ENCODE measurements around the gene PHF21B. TPM values are rescaled to one million over a fixed set of nuclear protein-coding genes. Genes with fewer than 3 reads are reported as not detected.

The PHF21B gene
- total and polyA plus RNA-seq, 11 donors, result 0.04 to 1.6 (median 0.47) TPM; not detected in 4

DNA sequence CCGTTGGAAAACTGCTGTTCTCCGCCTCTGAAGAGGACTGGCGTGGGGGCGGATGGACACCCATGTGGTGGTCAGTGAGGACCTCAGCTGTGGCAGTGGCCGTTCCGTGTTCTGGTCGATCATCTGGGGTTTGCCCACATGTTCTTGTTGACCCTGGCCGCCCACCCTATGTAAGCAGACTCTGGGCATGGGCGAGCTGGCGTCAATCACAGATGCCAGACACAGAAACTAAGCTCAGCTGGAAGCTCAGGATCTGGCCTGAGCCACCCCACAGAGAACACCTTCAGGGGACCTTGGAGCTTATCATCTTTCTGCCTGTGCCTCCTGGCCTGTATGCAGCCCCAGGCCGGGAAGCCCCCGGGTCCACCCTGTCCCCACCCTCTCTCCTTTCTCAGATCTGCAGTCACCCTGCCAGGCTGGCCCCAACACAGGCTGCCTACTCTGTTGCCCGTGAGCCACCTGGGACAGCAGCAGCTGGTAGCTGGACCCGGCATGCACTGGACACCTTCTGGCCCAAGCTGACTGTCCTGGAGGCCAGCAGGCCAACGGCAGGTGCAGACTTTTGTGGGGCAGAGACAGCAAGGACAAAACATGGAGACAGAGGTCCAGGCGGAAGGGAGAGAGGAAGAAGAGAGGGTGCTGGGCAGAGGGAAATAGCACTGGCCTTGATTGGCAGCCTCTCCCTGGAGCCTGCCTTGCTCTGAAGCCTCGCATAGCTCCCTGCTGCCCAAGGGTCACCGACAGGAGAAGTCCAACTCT is 91.5 kb downstream of the PHF21B start:
- Histone ChIP-seq H3K36me3 (no peaks in the 10 kb centered on the region), H3K27ac (no peak overlapping the region), H3K4me1 (no peaks in the 10 kb centered on the region), H3K9me3 (no peaks in the 10 kb centered on the region), H3K27me3 (no peaks in the 10 kb centered on the region), H3K4me3 (no peak overlapping the region)
- WGBS, 4 donors, result 79 to 86% (median 83%) methylated on average over 18 of the region's 18 CpGs
- TF ChIP-seq POLR2A (IDR thresholded peaks at IDR 0.05), result no peak
- TF ChIP-seq, protein P1, sequence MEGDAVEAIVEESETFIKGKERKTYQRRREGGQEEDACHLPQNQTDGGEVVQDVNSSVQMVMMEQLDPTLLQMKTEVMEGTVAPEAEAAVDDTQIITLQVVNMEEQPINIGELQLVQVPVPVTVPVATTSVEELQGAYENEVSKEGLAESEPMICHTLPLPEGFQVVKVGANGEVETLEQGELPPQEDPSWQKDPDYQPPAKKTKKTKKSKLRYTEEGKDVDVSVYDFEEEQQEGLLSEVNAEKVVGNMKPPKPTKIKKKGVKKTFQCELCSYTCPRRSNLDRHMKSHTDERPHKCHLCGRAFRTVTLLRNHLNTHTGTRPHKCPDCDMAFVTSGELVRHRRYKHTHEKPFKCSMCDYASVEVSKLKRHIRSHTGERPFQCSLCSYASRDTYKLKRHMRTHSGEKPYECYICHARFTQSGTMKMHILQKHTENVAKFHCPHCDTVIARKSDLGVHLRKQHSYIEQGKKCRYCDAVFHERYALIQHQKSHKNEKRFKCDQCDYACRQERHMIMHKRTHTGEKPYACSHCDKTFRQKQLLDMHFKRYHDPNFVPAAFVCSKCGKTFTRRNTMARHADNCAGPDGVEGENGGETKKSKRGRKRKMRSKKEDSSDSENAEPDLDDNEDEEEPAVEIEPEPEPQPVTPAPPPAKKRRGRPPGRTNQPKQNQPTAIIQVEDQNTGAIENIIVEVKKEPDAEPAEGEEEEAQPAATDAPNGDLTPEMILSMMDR (IDR thresholded peaks at IDR 0.05), result no peak
- intact Hi-C loops (cut with DNase I), result no loop called here
- DNase-seq (peak in 1 of 5 donors; percentile 53), ATAC-seq (peak in 1 of 4 donors; percentile 14)

DNA sequence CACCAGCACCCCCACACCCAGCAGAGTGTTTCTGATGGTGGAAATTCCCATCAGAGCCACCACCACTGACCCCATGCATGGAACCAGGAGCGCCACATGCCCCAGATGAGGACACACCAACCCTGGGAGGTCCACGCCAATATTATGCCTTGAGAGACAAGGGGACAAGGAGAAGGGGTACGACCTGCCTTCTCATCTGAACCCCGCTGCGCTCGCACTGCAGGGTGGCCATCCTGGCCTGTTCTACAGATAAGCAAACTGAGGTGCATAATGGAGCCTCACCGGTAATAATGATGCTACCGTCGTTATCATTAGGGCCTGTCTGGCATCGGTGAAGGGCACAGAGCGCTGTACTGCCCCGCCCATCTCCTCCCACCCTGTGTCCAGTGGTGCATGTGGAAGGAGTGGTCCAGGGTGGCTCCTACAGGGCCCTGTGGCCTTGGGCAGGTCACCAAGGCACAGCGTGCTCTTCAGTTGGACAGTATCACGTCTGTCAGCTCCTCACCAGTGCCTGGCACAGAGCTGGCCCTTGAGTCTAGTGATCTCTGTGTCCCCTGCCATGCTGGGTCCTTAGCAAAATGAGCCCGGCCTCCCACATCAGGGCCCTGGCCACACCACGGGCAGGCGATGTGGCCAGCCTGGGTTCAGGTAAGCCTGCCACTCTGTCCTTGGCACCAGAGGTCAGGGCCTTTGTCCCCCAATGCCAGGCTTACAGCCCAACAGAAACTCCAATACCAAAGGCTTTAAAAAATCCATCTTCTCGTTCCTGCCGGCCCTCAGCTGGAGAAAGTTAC is 92.2 kb downstream of the PHF21B start:
- DNase-seq (peak in 1 of 5 donors; percentile 34), ATAC-seq (peak in 1 of 4 donors; percentile 8)
- no peaks in the 10 kb centered on the region for H3K27me3 ChIP-seq
- no peak overlapping the region for H3K27ac ChIP-seq
- TF ChIP-seq POLR2A (IDR thresholded peaks at IDR 0.05), result no peak
- TF ChIP-seq, protein P1 (IDR thresholded peaks at IDR 0.05), result no peak
- H3K36me3 ChIP-seq, result no peaks in the 10 kb centered on the region
- no peaks in the 10 kb centered on the region for H3K9me3 ChIP-seq
- H3K4me1 ChIP-seq, result no peaks in the 10 kb centered on the region
- WGBS, 4 donors, result 87 to 92% (median 89%) methylated on average over 14 to 19 of the region's 19 CpGs
- intact Hi-C loops (cut with DNase I), result no loop called here
- H3K4me3 ChIP-seq, result no peak overlapping the region

DNA sequence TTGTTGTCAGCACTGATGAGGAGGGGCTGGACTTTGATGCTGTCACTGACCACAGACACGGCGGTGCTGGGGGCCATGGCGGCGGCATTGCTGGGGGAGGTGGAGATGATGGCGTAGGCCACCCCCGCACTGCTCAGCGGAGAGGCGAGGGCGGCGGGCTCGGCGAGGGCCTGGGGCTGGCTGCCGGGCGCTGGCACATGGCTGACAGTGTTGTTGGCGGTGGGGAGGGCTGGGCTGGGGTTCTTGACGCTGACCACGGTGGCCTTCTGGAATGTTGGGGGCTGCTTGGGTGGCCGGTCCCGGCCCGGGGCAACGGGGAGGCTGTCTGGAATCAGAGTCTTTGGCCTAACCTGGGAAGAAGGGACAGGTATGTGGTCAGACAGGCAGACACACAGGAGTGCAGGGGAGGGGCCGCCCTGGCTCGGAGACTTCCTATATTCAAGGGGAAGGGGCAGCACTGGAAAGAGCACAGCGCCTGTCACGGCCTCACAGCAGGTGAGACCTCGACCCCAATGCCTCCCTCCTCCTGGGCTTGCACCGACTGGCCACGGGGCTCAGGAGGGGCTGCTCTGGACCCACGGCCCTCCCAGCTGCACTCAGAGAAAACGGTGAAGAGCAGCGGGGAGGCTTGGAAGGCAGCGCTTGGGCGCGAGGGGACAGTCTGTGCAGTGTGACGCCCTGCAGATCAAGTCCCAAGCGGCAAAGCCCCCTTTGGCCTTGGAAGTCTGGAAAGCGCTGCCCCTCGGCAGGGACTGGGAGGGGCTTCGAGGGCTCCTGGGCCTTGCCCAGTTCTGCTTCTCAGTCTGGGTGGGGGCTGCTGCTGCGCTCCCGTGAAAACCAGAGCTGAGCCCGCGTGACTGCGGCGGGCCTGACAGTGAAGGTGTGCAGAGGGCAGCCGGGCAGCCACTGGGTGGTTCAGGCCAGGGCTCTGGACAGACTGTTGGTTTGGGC is 93.2 kb downstream of the PHF21B start:
- Histone ChIP-seq H3K9me3 (no peaks in the 10 kb centered on the region), H3K27ac (no peak overlapping the region), H3K4me1 (no peaks in the 10 kb centered on the region), H3K4me3 (no peak overlapping the region), H3K27me3 (no peaks in the 10 kb centered on the region), H3K36me3 (no peaks in the 10 kb centered on the region)
- intact Hi-C loops (cut with DNase I), result no loop called here
- WGBS, 4 donors, result 81 to 91% (median 85%) methylated on average over 32 to 46 of the region's 46 CpGs
- ATAC-seq (no peak), DNase-seq (peak in 1 of 5 donors; percentile 28)
- TF ChIP-seq POLR2A (IDR thresholded peaks at IDR 0.05), result no peak
- TF ChIP-seq, protein P1 (IDR thresholded peaks at IDR 0.05), result no peak
